AG04449 (cell line): ENCODE data around the gene AMMECR1L.
"Not testable (repeated sequence)": the region's sequence is repeated elsewhere in the genome, so short reads cannot be mapped to it uniquely, and the experiment has no call there.

Source experiments
- CTCF ChIA-PET: fragments of 350-600 bp; formaldehyde crosslinking; extraction: SDS; loops from one replicate; lab custom pipeline; 2021; ENCODE audit warnings: antibody characterized with exemption; lab: Yijun Ruan, JAX
- POLR2A ChIA-PET: fragments of 400-600, 350-600 bp; formaldehyde crosslinking; extraction: SDS; loops from one replicate; lab custom pipeline; 2020; ENCODE audit warnings: antibody characterized with exemption, inconsistent platforms; lab: Yijun Ruan, JAX
- DNase-seq: peaks from one replicate; pipeline ENCODE4 v3.0.0-alpha.2; 2010; ENCODE audit warnings: low read depth, low spot score
- H3K4me3 ChIP-seq: 2 replicates; pipeline ENCODE4 v1.5.1; 2011; ENCODE audit warnings: low read depth, mild to moderate bottlenecking, control low read depth, low read length
- CTCF ChIP-seq: IDR thresholded peaks from one replicate; pipeline ENCODE4 v1.5.1; 2011; ENCODE audit warnings: mild to moderate bottlenecking, moderate library complexity, low read length, control low read depth, inconsistent platforms; ENCODE audit not compliant: insufficient read depth; ENCODE audit errors: missing control alignments

The AMMECR1L gene

GRCh38 chr2:127888772-127889171, 3.0 kb upstream of the AMMECR1L start:
- ChIA-PET POLR2A (no interaction called here), CTCF (no interaction called here)

DNA sequence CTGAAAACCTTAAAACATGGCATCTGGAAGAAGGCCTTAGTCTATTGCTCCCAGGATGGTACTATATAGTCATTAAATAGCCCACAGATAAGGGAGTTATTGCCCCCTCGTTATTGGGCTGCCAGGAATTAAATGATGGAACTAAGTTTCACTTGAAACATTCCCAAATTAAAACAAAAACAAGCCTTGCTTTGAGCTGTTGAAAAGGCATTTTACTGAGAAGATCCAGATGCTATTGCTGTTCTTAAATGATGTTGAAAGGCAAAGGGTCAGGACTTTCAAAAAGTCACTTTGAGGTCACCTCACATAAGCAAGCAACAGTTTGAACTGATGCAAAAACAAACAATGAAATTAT, 2.0 kb upstream of the AMMECR1L start:
- TF ChIP-seq CTCF = no peak
- POLR2A ChIA-PET = interaction anchor here (0.7 kb wide), 1 partner anchor 273 kb away, joined by 3 read pairs; no protein-coding TSS in a partner anchor
- peak overlapping the region; percentile 52; the same call in 1 of the 2 replicates for H3K4me3 ChIP-seq
- CTCF ChIA-PET = interaction anchor here (0.6 kb wide), 1 partner anchor 12 kb away, joined by 3 read pairs; no protein-coding TSS in a partner anchor
- DNase-seq = no peak

More at GRCh38 chr2:127888772-127889171, 3.0 kb upstream of the AMMECR1L start:
- TF ChIP-seq CTCF = no peak
- H3K4me3 ChIP-seq = no peak overlapping the region
- no peak for DNase-seq

GRCh38 chr2:127887082-127887775, 1.5 kb upstream of the AMMECR1L start:
- DNase-seq = no peak
- POLR2A ChIA-PET = interaction anchor here (0.7 kb wide), 1 partner anchor 272 kb away, joined by 3 read pairs; no protein-coding TSS in a partner anchor
- no peak for TF ChIP-seq CTCF
- CTCF ChIA-PET = interaction anchor here (0.6 kb wide), 1 partner anchor 11 kb away, joined by 3 read pairs; no protein-coding TSS in a partner anchor
- H3K4me3 ChIP-seq = peak overlapping the region; percentile 52

DNA sequence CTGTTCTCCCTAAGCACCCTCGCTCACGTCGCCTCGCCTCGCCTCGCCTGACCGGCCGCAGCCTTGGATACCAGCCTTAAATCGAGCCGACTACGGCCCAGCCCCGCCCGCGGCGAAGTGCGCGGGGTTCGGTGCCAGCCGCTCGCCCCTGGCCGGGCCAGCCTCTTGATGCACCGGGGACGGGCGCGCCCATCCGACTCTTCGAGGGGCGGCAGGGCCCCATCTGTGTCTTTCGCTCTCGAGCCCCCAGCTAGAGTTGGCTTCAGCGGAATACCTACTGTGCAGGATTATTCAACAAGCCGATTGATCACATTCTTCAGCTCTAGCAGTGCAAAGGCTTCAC, 808 bp upstream of the AMMECR1L start:
- POLR2A ChIA-PET, DNase-seq, CTCF ChIA-PET: not testable (repeated sequence)
- peak overlapping the region; percentile 61 for H3K4me3 ChIP-seq

GRCh38 chr2:127884861-127885740, 655 bp downstream of the AMMECR1L start:
- DNase-seq, POLR2A ChIA-PET: not testable (repeated sequence)
- H3K4me3 ChIP-seq = peak overlapping the region; percentile 58
- CTCF ChIA-PET = interaction anchor here (1.1 to 1.4 kb wide), 3 partner anchors 10 to 28 kb away, joined by 3 to 8 read pairs (median 4); partner anchors contain the start of gene POLR2D

DNA sequence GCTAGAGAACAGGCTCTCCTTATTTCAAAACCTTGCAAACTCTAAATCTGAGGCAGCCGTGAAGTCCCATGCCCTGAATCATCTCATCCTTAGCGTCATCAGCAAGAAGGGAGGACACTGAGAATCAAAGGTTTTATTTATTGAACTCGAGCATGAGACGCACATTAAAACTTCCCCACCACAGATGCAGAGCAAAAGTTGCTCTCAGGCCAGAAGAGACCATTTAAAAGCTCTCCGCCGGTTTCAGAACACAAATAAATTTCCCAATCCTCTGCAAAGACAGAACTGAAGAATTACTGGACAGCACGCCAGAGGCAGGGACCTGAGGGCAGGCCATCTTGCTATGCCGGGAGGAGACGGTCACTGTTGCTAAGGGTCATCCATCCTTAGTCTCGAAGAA, 1.3 kb downstream of the AMMECR1L start:
- peak; percentile 36 for DNase-seq
- CTCF ChIA-PET = interaction anchor here (1.1 to 1.4 kb wide), 3 partner anchors 9 to 27 kb away, joined by 3 to 8 read pairs (median 4); partner anchors contain the start of gene POLR2D
- peak overlapping the region; percentile 58 for H3K4me3 ChIP-seq
- POLR2A ChIA-PET = no interaction called here
- no peak for TF ChIP-seq CTCF

DNA sequence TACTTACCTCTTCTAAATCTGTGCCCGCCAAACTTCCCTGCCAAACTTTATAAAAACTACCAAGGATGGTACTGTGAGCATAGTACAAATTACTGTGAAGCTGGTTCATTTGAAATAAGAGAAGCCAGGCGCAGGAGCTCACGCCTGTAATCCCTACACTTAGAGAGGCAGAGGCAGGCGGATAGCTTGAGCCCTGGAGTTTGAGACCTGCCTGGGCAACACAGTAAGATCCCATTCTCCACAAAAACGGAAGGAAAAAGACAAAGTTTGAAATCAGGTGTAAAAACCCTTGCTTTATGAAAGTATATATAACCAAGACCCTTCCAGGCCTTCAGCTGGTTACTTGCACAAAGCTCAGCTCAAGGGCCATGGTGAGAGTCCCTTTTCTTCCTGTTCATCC, 5.9 kb downstream of the AMMECR1L start:
- no peak for TF ChIP-seq CTCF
- DNase-seq = no peak
- ChIA-PET POLR2A (no interaction called here), CTCF (interaction anchor here (1.5 kb wide), 1 partner anchor 14 kb away, joined by 4 read pairs; no protein-coding TSS in a partner anchor)
- no peak overlapping the region for H3K4me3 ChIP-seq
